ENCODE measurements around the gene AOPEP.

AOPEP gene

GRCh38 chr9:95077053-95077765 lies 350.7 kb downstream of the AOPEP start:
- DNase-seq: no peak

- no peak for DNase-seq
These were observed 351.4 kb downstream of the AOPEP start for GRCh38 chr9:95077766-95078370.

- no peak for DNase-seq
These were observed 352.0 kb downstream of the AOPEP start for GRCh38 chr9:95078511-95078910.

GRCh38 chr9:95078939-95079338 lies 352.4 kb downstream of the AOPEP start:
- no peak for DNase-seq

- no peak for DNase-seq
These were observed 353.0 kb downstream of the AOPEP start for GRCh38 chr9:95079461-95079860.

GRCh38 chr9:95080961-95081647 lies 354.6 kb downstream of the AOPEP start:
- no peak for DNase-seq

GRCh38 chr9:95081998-95082397 lies 355.5 kb downstream of the AOPEP start:
- DNase-seq: no peak

GRCh38 chr9:95082401-95083084 lies 356.0 kb downstream of the AOPEP start:
- no peak for DNase-seq

- no peak for DNase-seq
These were observed 356.7 kb downstream of the AOPEP start for GRCh38 chr9:95083086-95083768.

- DNase-seq: no peak
These were observed 357.9 kb downstream of the AOPEP start for GRCh38 chr9:95084254-95084934.

- no peak for DNase-seq
These were observed 358.7 kb downstream of the AOPEP start for GRCh38 chr9:95085036-95085770.

- no peak for DNase-seq
These were observed 359.5 kb downstream of the AOPEP start for GRCh38 chr9:95085861-95086563.

- DNase-seq: no peak
These were observed 360.1 kb downstream of the AOPEP start for GRCh38 chr9:95086564-95086955.

- no peak for DNase-seq
These were observed 361.3 kb downstream of the AOPEP start for GRCh38 chr9:95087659-95088242.

- no peak for DNase-seq
These were observed 362.1 kb downstream of the AOPEP start for GRCh38 chr9:95088421-95089161.

- no peak for DNase-seq
These were observed 362.9 kb downstream of the AOPEP start for GRCh38 chr9:95089257-95090022.

GRCh38 chr9:95090023-95090791 lies 363.7 kb downstream of the AOPEP start:
- no peak for DNase-seq
